Stimulated activated naive CD8-positive, alpha-beta T cell treated with anti-CD3 and anti-CD28 coated beads, Interleukin-15, amount 100 ng/mL, for 72 hours (primary cell): Measurements from ENCODE around the gene SPATA1.

ENCODE experiments used
- ATAC-seq: fragments of 150-1000 bp; cut with Tn5 transposase; 2 replicates; pipeline ENCODE4 v1.10.0; 2021; ENCODE audit warnings: mild to moderate bottlenecking, moderate library complexity
- DNase-seq, 2 donors: peaks; one replicate each; pipeline ENCODE4 v3.0.0; 2021 to 2022
- H3K27ac Mint-ChIP-seq, 2 donors: one replicate each; pipeline ENCODE4 v1.8.0; 2022; ENCODE audit warnings: mild to moderate bottlenecking in 2 of 2, mixed read lengths in 2 of 2, moderate library complexity in 2 of 2
- H3K27me3 Mint-ChIP-seq: one replicate; pipeline ENCODE4 v1.8.0; 2022; ENCODE audit warnings: mixed read lengths
- H3K4me1 Mint-ChIP-seq: one replicate; pipeline ENCODE4 v1.8.0; 2022; ENCODE audit warnings: mild to moderate bottlenecking, mixed read lengths
- H3K4me3 Mint-ChIP-seq, 2 donors: one replicate each; pipeline ENCODE4 v1.8.0; 2022; ENCODE audit warnings: mild to moderate bottlenecking in 2 of 2, mixed read lengths in 2 of 2, moderate library complexity in 1 of 2
- H3K9me3 Mint-ChIP-seq, 2 donors: one replicate each; pipeline ENCODE4 v1.8.0; 2022; ENCODE audit warnings: mixed read lengths in 2 of 2

SPATA1 gene, protein sequence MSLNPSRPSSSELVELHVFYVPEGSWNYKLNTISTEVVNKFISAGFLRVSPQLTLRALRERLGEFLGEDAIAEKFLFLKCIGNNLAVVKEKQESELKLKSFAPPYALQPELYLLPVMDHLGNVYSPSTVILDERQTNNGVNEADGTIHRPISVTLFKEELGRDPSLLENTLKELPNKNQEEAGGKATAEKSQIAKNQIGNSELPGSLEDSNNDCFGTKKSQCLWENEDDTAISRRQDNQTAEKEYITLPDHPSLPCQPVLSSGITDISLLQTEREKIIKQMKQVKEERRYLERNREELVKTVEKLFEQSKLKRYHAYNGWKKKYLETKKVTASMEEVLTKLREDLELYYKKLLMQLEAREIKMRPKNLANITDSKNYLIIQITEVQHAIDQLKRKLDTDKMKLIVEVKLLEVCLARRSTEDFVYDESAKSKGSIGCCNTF

DNA sequence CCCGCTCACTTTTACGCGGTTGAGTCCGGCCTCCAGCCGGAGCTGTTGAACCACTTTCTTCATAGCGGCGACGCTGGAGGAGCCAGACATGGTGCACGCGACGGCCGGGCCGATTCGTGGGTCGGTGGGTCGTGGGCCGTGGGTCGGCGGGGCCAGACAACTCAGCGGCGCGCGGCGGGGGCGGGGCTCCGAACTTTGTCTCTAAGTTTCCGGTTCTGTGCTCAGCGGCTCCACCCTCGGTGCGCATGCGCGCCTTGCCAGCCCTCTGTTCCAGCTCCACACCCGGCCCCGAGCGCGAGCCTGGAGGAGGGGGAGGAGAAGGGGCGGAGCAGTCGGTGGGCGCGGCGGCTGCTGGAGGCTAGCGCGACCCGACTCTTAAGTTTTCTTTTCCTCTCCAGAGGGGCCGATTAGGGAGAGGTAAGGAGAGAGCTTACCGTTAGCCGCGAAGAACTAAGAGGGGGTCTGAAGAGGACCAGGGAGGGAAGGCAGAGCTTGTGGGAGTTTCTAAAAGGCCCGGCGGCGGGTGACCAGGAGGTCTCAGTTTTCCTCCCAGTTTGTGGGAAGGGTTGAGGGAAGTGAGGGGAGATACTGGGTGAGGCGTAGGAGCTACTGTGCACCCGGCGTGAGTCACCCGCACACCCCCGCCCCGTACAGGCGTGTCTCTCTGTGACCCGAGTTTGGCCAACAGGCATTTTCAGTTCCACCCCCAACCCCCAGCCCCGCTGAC, at the start of gene SPATA1, which contains the start of gene GNG5:
Gene SPATA1 (plus strand): TSS at position 385 of the 727 bp plus-strand sequence. CDS start 9,974 bp downstream, outside the sequence.
Gene GNG5 (minus strand): TSS at position 580 of the 727 bp plus-strand sequence. CDS start 490 bp downstream, at position 90.
- Mint-ChIP-seq H3K27me3 (no peaks in the 10 kb centered on the region), H3K4me1 (peaks cover 26% of the 10 kb centered on the region), H3K4me3 (peak within 1 kb of the TSS; percentile 91 to 95), H3K27ac (peak within 1 kb of the TSS; percentile 96 to 98), H3K9me3 (no peaks in the 10 kb centered on the region)
- ATAC-seq (peak; percentile 92), DNase-seq (peak; percentile 97 to 98)

DNA sequence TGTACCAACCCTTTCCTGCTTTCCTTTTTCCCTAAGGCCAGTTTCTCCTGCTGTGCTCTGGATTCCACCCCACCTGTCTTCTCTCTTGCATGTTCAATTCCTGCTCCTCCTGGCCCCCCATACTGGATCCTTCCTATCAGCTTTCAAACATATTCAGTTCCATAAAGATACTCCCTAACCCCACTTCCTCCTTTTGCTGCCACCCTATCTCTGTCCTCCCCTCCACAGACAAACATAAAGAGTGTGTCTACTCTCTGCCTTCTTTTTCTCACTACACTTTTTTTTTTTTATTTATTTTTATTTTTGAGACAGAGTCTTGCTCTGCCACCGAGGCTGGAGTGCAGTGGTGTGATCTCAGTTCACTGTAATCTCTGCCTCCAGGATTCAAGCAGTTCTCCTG, 44.1 kb upstream of the SPATA1 start:
- DNase-seq (no peak), ATAC-seq (no peak)
- H3K27ac Mint-ChIP-seq, result no peak overlapping the region
- peaks cover 18% of the 10 kb centered on the region for H3K27me3 Mint-ChIP-seq
- no peaks in the 10 kb centered on the region for H3K9me3 Mint-ChIP-seq
- no peak overlapping the region for H3K4me3 Mint-ChIP-seq
- H3K4me1 Mint-ChIP-seq, result no peaks in the 10 kb centered on the region

DNA sequence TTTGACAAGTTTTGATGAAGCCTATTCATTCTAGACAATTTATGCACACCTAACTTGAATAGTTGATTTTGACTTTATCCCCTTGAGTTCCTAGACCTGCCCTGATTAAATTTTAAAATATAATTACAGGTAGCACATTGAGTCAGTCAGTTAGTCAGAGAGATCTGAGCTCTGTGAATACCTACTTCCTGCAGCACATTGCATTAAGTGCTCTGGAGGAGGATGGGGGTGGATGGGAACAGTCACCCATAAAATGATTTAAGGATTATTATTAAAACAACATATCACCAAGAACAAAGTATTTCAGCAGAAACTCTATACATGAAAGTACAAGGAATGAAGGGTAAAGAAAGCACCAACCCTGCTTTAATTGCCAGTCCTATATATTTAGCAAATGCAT, 38.9 kb upstream of the SPATA1 start:
- no peak for DNase-seq
- H3K27me3 Mint-ChIP-seq, result peaks cover 54% of the 10 kb centered on the region

DNA sequence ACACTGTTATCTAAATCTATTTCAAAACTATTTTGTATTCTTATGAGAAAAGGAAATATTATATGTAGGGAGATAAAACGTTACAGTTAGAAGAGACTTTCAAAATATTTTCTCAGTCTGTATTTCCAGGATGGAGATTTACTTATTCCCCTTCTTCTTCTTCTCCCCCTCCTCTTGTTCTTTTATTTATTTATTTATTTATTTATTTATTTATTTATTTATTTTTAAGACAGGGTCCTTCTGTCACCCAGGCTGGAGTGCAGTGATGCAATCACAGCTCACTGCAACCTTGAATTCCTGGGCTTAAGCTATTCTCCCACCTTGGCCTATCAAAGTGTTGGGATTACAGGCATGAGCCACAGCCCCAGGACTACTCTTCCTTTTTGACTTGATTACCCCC, 30.0 kb upstream of the SPATA1 start:
- DNase-seq (no peak), ATAC-seq (no peak)
- H3K9me3 Mint-ChIP-seq, result peaks cover 18 to 20% of the 10 kb centered on the region in 2 donors
- H3K4me3 Mint-ChIP-seq, result no peak overlapping the region
- H3K27ac Mint-ChIP-seq, result no peak overlapping the region
- H3K4me1 Mint-ChIP-seq, result peaks cover 18% of the 10 kb centered on the region
- peaks cover 51% of the 10 kb centered on the region for H3K27me3 Mint-ChIP-seq

More for the DNA sequence above, 38.9 kb upstream of the SPATA1 start:
- Mint-ChIP-seq H3K27ac (no peak overlapping the region), H3K4me1 (no peaks in the 10 kb centered on the region), H3K9me3 (no peaks in the 10 kb centered on the region), H3K4me3 (no peak overlapping the region)
- ATAC-seq, result no peak

DNA sequence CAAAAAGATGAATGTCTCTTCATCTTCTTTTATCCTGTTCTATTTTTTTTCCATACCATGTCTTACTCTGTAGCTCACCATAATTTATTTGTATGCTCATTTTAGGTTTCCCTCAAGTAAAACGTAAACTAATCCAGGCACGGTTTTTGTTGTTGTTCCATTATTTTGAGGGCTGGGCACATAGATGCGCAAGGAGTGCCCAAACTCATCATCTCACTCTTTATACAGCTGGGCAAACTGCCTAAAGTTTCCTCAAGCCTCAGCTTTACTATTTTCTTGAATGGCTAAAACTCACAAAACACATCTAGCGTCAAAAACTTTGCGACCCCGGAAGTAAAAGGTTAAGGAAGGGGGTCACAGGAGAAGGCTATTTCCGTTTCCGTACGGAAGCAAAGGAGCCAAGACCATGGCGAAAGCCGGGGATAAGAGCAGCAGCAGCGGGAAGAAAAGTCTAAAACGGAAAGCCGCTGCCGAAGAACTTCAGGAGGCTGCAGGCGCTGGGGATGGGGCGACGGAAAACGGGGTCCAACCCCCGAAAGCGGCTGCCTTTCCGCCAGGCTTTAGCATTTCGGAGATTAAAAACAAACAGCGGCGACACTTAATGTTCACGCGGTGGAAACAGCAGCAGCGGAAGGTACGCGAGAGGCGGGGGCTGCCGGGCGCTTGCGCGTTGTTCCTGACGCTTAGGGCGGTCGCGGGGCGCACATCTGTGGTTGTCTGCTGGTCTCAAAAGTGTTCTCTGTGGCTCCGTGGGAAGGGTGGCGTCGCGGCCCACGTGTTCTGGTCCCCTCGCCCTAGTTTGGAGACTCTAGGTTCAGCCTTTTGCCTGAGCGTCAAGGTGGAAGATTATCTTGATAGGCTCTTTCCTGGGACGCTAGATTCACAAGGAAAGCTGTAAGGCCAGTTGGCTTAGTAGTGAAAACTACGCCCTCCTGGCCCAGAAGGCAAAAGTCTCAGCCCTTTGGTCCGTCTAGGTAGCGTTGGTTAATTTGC, 27.0 kb upstream of the SPATA1 start, which contains the start of gene RPF1:
Gene RPF1 (plus strand): TSS at position 391 of the 993 bp plus-strand sequence. CDS start 16 bp downstream, at position 407.
- DNase-seq (peak; percentile 76 to 82), ATAC-seq (peak; percentile 98)
- peaks cover 40% of the 10 kb centered on the region for H3K4me1 Mint-ChIP-seq
- H3K9me3 Mint-ChIP-seq, result peaks cover 18 to 20% of the 10 kb centered on the region in 2 donors
- peaks cover 33% of the 10 kb centered on the region for H3K27me3 Mint-ChIP-seq
- peak within 1 kb of the TSS; percentile 99 to 100 for H3K27ac Mint-ChIP-seq
- H3K4me3 Mint-ChIP-seq, result peak within 1 kb of the TSS; percentile 96 to 99

DNA sequence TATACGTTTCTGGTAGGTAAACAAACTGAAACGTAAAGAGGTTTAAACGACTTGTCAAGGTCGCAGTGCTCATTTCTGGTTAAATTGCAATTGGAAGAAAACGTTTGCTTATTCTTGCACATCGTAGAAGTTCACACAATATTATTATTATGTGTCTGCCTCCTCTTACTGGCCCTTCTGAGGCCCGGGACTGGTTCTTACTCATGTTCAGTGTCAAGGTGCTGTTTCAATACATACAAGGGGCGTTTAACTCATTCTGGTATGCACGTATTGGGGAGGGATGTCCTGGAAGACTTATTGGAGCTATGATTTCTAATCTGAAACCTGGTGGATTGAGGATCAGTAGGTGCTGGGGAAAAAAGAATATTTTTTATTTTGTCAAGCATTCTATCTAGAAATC, 26.2 kb upstream of the SPATA1 start:
- Mint-ChIP-seq H3K4me1 (peaks cover 40% of the 10 kb centered on the region), H3K27me3 (peaks cover 25% of the 10 kb centered on the region), H3K9me3 (peaks cover 18 to 20% of the 10 kb centered on the region in 2 donors), H3K4me3 (peak overlapping the region; percentile 96 to 99), H3K27ac (peak overlapping the region; percentile 85 to 100)
- ATAC-seq (peak; percentile 33), DNase-seq (no peak)

DNA sequence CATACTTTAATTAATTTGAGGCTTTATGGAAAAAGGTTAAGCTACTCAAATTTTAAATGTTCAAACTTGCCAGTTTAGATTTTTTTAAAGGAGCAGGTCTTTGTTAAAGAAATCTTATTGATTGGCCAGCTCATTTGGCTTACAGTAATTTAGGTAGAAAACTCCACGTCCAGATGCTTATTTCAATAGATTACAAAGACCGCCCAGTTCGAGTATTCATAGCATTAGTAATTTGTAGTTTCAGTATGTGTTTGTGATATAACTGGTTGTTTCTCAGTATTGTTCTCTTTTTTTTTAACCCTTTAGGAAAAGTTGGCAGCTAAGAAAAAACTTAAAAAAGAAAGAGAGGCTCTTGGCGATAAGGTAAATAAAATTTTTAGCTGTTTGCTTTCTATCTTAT, 25.5 kb upstream of the SPATA1 start:
- no peak for ATAC-seq
- no peak for DNase-seq
- Mint-ChIP-seq H3K27me3 (peaks cover 21% of the 10 kb centered on the region), H3K27ac (no peak overlapping the region), H3K4me1 (peaks cover 41% of the 10 kb centered on the region), H3K4me3 (peak overlapping the region; percentile 21 to 49), H3K9me3 (peaks cover 19 to 21% of the 10 kb centered on the region in 2 donors)

DNA sequence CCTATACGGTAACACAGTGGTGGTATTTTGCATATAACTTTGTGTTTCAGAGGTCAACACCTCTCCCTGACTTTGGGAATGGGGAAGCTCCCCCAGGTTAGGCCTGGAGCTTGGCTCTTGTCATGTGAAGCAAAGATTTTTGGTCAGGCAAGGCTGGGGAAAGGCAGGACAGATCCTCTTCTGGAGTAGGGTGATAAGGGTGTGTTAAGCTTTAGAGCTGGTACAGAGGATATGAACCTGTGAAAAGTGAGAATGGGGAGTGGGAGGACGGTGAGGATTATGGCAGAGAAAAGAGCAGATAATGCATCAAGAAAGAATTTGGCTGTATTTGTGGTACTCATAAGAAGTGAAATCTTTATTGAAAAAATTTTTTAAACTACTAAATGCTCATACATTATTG, 24.9 kb upstream of the SPATA1 start:
- Mint-ChIP-seq H3K27me3 (peaks cover 17% of the 10 kb centered on the region), H3K4me1 (peaks cover 48% of the 10 kb centered on the region), H3K4me3 (peak overlapping the region; percentile 30 to 69), H3K9me3 (peaks cover 25 to 27% of the 10 kb centered on the region in 2 donors), H3K27ac (no peak overlapping the region)
- no peak for DNase-seq
- no peak for ATAC-seq

DNA sequence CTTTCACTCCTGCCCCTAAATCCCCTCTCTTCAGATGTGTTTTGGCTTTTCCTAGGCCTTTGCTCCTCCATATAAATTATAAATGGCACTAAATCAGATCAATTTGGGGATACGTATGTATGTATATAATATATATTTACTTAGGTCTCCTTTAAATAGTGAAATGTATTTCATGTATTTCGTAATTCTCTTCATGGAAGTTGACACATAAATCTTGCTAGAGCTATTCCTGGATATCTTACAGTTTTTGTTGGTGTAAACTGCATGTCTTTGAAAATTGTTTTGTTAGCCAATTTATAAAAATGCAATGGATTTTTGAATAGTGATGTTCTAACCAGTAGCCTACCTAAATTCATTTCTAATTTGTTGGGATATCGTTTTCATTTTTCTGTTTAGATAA, 18.1 kb upstream of the SPATA1 start:
- Mint-ChIP-seq H3K4me3 (no peak overlapping the region), H3K27ac (no peak overlapping the region)
- no peak for DNase-seq

DNA sequence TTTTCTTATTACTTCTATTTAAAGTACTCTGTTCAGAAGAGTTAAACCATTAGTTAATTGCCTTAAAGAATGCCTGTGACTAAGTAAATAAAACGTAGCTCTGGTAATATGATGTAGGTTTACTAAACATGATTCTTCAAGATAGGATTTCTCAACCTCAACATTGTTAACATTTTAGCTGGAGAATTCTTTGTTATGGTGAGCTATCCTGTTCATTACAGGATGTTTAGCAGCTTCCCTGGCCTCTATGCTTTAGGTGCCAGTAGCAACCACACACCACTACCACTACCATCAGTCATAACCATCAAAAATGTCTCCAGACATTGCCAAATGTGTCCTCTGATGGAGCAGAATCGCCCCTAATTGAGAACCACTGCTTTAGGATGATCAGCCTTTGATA, 16.4 kb upstream of the SPATA1 start:
- H3K4me3 Mint-ChIP-seq, result no peak overlapping the region
- H3K4me1 Mint-ChIP-seq, result peaks cover 26% of the 10 kb centered on the region
- H3K27me3 Mint-ChIP-seq, result no peaks in the 10 kb centered on the region
- DNase-seq (no peak), ATAC-seq (no peak)
- H3K27ac Mint-ChIP-seq, result no peak overlapping the region
- H3K9me3 Mint-ChIP-seq, result peaks cover 7% of the 10 kb centered on the region in 2 donors

More for the DNA sequence above, 18.1 kb upstream of the SPATA1 start:
- H3K27me3 Mint-ChIP-seq, result no peaks in the 10 kb centered on the region
- peaks cover 7% of the 10 kb centered on the region in 2 donors for H3K9me3 Mint-ChIP-seq
- H3K4me1 Mint-ChIP-seq, result peaks cover 32% of the 10 kb centered on the region
- ATAC-seq, result no peak

DNA sequence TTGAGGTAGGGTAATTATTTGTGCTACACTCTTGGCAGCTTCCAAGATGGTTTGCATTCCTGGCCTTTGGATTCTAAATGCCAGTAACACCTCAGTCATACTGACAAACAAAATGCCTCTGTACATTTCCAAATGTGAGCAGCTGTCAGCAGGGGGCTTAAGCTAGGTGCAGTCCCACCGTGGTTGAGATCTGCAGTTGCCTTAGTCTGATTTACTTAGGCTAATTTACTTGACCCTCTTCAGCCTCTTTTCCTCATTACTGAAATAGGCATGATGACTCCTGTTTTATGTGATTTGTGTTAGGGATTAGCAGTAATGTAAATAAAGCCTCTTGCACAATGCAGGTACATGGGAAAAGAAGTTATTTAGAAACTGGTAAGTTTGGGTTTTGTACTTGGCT, 13.5 kb upstream of the SPATA1 start:
- H3K4me3 Mint-ChIP-seq, result no peak overlapping the region
- no peak for ATAC-seq
- no peaks in the 10 kb centered on the region for H3K27me3 Mint-ChIP-seq
- H3K4me1 Mint-ChIP-seq, result peaks cover 9% of the 10 kb centered on the region
- no peaks in the 10 kb centered on the region for H3K9me3 Mint-ChIP-seq
- no peak overlapping the region for H3K27ac Mint-ChIP-seq
- DNase-seq, result no peak

DNA sequence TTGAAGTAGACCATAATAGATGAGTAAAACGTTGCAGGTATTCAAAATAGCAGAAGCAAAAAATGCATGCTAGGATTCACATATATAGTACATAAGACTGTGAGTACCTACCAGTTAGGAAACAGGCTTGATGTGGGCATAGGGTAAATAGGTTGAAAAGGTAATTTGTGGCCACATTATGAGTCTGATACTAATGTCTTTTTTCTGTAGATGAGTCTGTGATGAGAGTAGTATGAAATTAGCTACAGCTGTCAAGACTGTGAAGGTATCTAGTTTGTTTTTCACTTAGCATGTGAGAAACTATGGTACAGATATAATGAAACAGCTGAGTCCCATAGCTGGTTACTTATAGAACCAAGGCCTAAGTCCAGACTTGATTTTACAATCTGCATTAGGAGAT, 12.4 kb upstream of the SPATA1 start:
- no peaks in the 10 kb centered on the region for H3K9me3 Mint-ChIP-seq
- peaks cover 18% of the 10 kb centered on the region for H3K4me1 Mint-ChIP-seq
- H3K27ac Mint-ChIP-seq, result no peak overlapping the region
- H3K4me3 Mint-ChIP-seq, result no peak overlapping the region
- H3K27me3 Mint-ChIP-seq, result no peaks in the 10 kb centered on the region
- ATAC-seq (no peak), DNase-seq (no peak)

DNA sequence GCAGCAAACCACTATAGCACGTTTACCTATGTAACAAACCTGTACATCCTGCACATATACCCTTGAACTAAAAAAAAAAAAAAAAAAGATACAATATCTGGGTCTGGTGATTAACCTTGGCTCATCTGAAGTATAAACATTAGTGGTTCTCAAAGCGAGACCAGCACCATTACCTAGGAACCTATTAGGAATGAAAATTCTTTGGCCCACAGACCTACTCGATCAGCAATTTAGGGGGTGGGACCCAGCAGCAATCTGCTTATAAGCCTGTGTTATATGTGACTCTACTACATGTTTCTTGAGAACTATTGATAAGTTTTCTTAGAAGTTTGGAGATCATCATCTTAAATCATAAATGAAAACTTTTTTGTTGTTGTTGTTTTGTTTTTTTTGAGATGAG, 9.7 kb upstream of the SPATA1 start:
- Mint-ChIP-seq H3K9me3 (no peaks in the 10 kb centered on the region), H3K4me3 (no peak overlapping the region), H3K27me3 (no peaks in the 10 kb centered on the region), H3K4me1 (peaks cover 16% of the 10 kb centered on the region), H3K27ac (no peak overlapping the region)
- no peak for DNase-seq
- no peak for ATAC-seq

DNA sequence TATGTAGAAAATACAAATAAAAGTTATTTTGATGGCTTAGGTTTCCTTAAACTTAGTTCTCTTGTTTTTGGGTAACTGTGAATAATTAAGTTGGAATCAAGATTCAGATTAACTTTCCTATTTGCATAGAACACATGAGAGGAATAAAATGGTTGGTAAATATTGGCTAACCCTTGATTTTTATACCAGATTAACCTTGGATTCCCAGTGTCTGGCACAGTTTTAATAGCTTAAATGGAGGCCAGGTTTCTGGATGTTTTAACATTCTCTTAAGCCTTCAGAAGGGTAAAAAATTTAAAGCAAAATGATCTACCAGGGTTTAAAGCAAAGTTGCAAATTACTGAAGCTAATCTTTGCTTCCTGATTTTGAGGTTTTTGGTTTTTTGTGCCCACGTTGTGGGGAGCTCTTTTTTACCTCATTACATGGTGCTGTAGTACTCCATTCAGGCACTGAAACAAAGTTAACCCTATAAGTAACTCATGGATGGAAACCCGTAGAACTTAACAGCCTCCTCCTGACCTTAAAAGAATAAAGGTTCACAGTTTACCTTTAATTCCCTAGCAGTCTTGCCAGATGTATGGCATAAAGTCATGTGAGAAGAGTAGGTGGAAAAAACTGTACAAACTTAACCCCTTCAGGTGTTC, 8.4 kb upstream of the SPATA1 start:
- Mint-ChIP-seq H3K27me3 (no peaks in the 10 kb centered on the region), H3K27ac (no peak overlapping the region), H3K9me3 (no peaks in the 10 kb centered on the region), H3K4me1 (peaks cover 21% of the 10 kb centered on the region), H3K4me3 (no peak overlapping the region)
- DNase-seq (no peak), ATAC-seq (peak; percentile 57)
